Kidney (tissue), 22 donors: ENCODE data around the gene DNAAF5. TPM values are rescaled to one million over a fixed set of nuclear protein-coding genes. Genes with fewer than 3 reads are reported as not detected.

ENCODE experiments used
- DNase-seq, 5 donors: peaks; one replicate each; pipeline ENCODE4 v3.0.0-alpha.2; 2013 to 2020
- FAIRE-seq: peaks from 2 replicates; lab custom pipeline; 2012; peaks lifted over from hg19 to GRCh38; lab: Jason Lieb, UNC
- H3K27ac ChIP-seq, 2 donors: one replicate each; pipeline ENCODE4 v1.7.0; 2013; ENCODE audit warnings: low read depth in 2 of 2, low read length in 2 of 2, inconsistent platforms in 1 of 2
- H3K27me3 ChIP-seq: one replicate; pipeline ENCODE4 v1.7.1; 2013; ENCODE audit warnings: low read length, inconsistent platforms; ENCODE audit not compliant: control insufficient read depth, insufficient read depth
- H3K36me3 ChIP-seq, 3 donors: one replicate each; pipeline versions ENCODE4 v1.7.0 to v1.7.1; 2013; ENCODE audit warnings: low read length in 3 of 3, control low read depth in 1 of 3, inconsistent platforms in 1 of 3; ENCODE audit not compliant: insufficient read depth in 3 of 3, control insufficient read depth in 2 of 3
- H3K4me1 ChIP-seq, 3 donors: one replicate each; pipeline versions ENCODE4 v1.7.0 to v1.7.1; 2013; ENCODE audit warnings: low read length in 3 of 3, inconsistent platforms in 1 of 3, low read depth in 1 of 3; ENCODE audit not compliant: control insufficient read depth in 2 of 3, insufficient read depth in 2 of 3
- H3K4me3 ChIP-seq, 3 donors: one replicate each; pipeline versions ENCODE4 v1.7.0 to v1.8.1; 2013; ENCODE audit warnings: low read length in 3 of 3, control low read depth in 1 of 3, inconsistent platforms in 1 of 3
- H3K9ac ChIP-seq, 3 donors: one replicate each; pipeline versions ENCODE4 v1.7.0 to v1.7.1; 2013; ENCODE audit warnings: low read length in 3 of 3, control low read depth in 1 of 3, inconsistent platforms in 1 of 3
- H3K9me3 ChIP-seq, 3 donors: one replicate each; pipeline versions ENCODE4 v1.7.0 to v1.7.1; 2013; ENCODE audit warnings: low read length in 3 of 3, control low read depth in 1 of 3, inconsistent platforms in 1 of 3; ENCODE audit not compliant: control insufficient read depth in 2 of 3, insufficient read depth in 1 of 3
- CTCF ChIP-seq: IDR thresholded peaks from 3 replicates; pipeline ENCODE4 v1.5.1; 2012; ENCODE audit warnings: mild to moderate bottlenecking, moderate library complexity, borderline replicate concordance; ENCODE audit not compliant: insufficient read depth; ENCODE audit errors: extremely low read depth
- intact Hi-C: fragments of 100-400 bp; cut with DNase I; formaldehyde crosslinking; loops from one replicate; pipeline ENCODE4 v1.11.1; 2022
- long read RNA-seq, 10 donors: library from polyadenylated mRNA in 1 of 10; unstranded in 1 of 10; transcript quantifications; one replicate each; pipeline ENCODE4 v2.0.0 and lab custom pipeline, GENCODE V29; 2021 to 2026
- polyA plus RNA-seq: library from polyadenylated mRNA; stranded (reverse); fragments of 350-450 nt; fragmentation: Illumina TruSeq; extraction: RNeasy Lipid Tissue Mini Kit (QIAGEN cat#74804); gene quantifications from one replicate; pipeline ENCODE4 v1.2.3, GENCODE V29; 2014; ENCODE audit warnings: low read depth, low replicate concordance; ENCODE audit not compliant: insufficient read depth
- total RNA-seq: library from RNA; stranded (reverse); fragmentation: NEBNext Ultra II Directional; extraction: Animal tissue kit (Norgen Biotek cat#: 25700); gene quantifications from one replicate; pipeline ENCODE4 v1.2.1, GENCODE V29; 2021
- donor health status: control.
- donor health status: control.
- donor health status: control.
- donor health status: control.
- donor health status: control.
- donor health status: DM: yes; HTN: yes; CAD: no.
- donor health status: Normal renal cell carcinoma (clear cell type).

Gene DNAAF5
- total RNA-seq (29.7 TPM), polyA plus RNA-seq (11.6 TPM)
- long read RNA-seq, donor 1, transcript DNAAF5-201 (13 exons, 3,410 nt), result major isoform, 6 of 9 reads
- long read RNA-seq, donor 1, partial matches to known transcripts, result 0 of 9 reads
- long read RNA-seq, donor 1, other reads (novel, unspliced or antisense), result 0 of 9 reads
- long read RNA-seq, donor 2, transcript DNAAF5-201 (13 exons, 3,410 nt), result major isoform, 6 of 8 reads
- long read RNA-seq, donor 2, partial matches to known transcripts, result 0 of 8 reads
- long read RNA-seq, donor 2, other reads (novel, unspliced or antisense), result 0 of 8 reads
- long read RNA-seq, donor 3, transcript DNAAF5-201 (13 exons, 3,410 nt), result major isoform, 5 of 6 reads
- long read RNA-seq, donor 3, partial matches to known transcripts, result 0 of 6 reads
- long read RNA-seq, donor 3, other reads (novel, unspliced or antisense), result 0 of 6 reads
- long read RNA-seq, donor 4, transcript DNAAF5-201 (13 exons, 3,410 nt), result major isoform, 14 of 14 reads
- long read RNA-seq, donor 4, partial matches to known transcripts, result 0 of 14 reads
- long read RNA-seq, donor 4, other reads (novel, unspliced or antisense), result 0 of 14 reads
- long read RNA-seq, donor 5, partial matches to known transcripts, result 0 of 1 reads
- long read RNA-seq, donor 5, other reads (novel, unspliced or antisense), result 0 of 1 reads
- long read RNA-seq, donor 6, partial matches to known transcripts, result 0 of 2 reads
- long read RNA-seq, donor 6, other reads (novel, unspliced or antisense), result 0 of 2 reads
- long read RNA-seq, donor 7, transcript DNAAF5-202 (6 exons, 1,907 nt), result minor isoform, 11 of 57 reads
- long read RNA-seq, donor 7, transcript DNAAF5-201 (13 exons, 3,410 nt), result major isoform, 17 of 57 reads
- long read RNA-seq, donor 7, partial matches to known transcripts, result 10 of 57 reads
- long read RNA-seq, donor 7, other reads (novel, unspliced or antisense), result 19 of 57 reads
- long read RNA-seq, donor 8, partial matches to known transcripts, result 0 of 7 reads
- long read RNA-seq, donor 8, other reads (novel, unspliced or antisense), result 0 of 7 reads
- long read RNA-seq, donor 9, result 0 reads
- long read RNA-seq, donor 10, transcript DNAAF5-201 (13 exons, 3,410 nt), result major isoform, 5 of 6 reads
- long read RNA-seq, donor 10, partial matches to known transcripts, result 0 of 6 reads
- long read RNA-seq, donor 10, other reads (novel, unspliced or antisense), result 0 of 6 reads

GRCh38 chr7:726084-726853 is at the start of gene DNAAF5:
DNAAF5 (plus strand) TSS chr7:726699; CDS start chr7:726721, 22 bp downstream.
- Histone ChIP-seq H3K4me3 (peak within 1 kb of the TSS; percentile 51 to 69 (median 53)), H3K27me3 (no peaks in the 10 kb centered on the region), H3K4me1 (peaks cover 0 to 17% (median 9%) of the 10 kb centered on the region in 3 donors), H3K9me3 (no peaks in the 10 kb centered on the region), H3K36me3 (peaks cover 2 to 8% (median 6%) of the 10 kb centered on the region in 3 donors), H3K9ac (peak within 1 kb of the TSS; percentile 22 to 65 (median 52)), H3K27ac (no peak within 1 kb of the TSS)
- FAIRE-seq (no peak), DNase-seq (peak; percentile 88 to 95 (median 93))
- intact Hi-C loops, result no loop called here
- no peak for TF ChIP-seq CTCF

- H3K36me3 ChIP-seq, result peaks cover 0 to 5% (median 0%) of the 10 kb centered on the region in 3 donors
- H3K4me3 ChIP-seq, result no peak overlapping the region
- TF ChIP-seq CTCF, result no peak
- no peaks in the 10 kb centered on the region for H3K4me1 ChIP-seq
- no peak overlapping the region for H3K9ac ChIP-seq
- DNase-seq (peak in 1 of 5 donors; percentile 52), FAIRE-seq (no peak)
- H3K27me3 ChIP-seq, result no peaks in the 10 kb centered on the region
- H3K27ac ChIP-seq, result no peak overlapping the region
- intact Hi-C loops, result no loop called here
- no peaks in the 10 kb centered on the region for H3K9me3 ChIP-seq
Measured at GRCh38 chr7:676972-677385, 49.5 kb upstream of the DNAAF5 start.

GRCh38 chr7:680411-681127 is 45.9 kb upstream of the DNAAF5 start:
- no peaks in the 10 kb centered on the region for H3K27me3 ChIP-seq
- H3K4me3 ChIP-seq, result no peak overlapping the region
- intact Hi-C loops, result no loop called here
- DNase-seq, result peak in 2 of 5 donors; percentile 25 to 53
- no peaks in the 10 kb centered on the region for H3K4me1 ChIP-seq
- peaks cover 0 to 5% (median 0%) of the 10 kb centered on the region in 3 donors for H3K36me3 ChIP-seq
- peaks cover 0 to 2% (median 2%) of the 10 kb centered on the region in 3 donors for H3K9me3 ChIP-seq
- no peak overlapping the region for H3K27ac ChIP-seq
- no peak overlapping the region for H3K9ac ChIP-seq
- no peak for TF ChIP-seq CTCF
- no peak for FAIRE-seq
